T follicular helper cell (primary cell): ENCODE results near the gene UGP2.
A peak's percentile ranks its signal among the peaks of the same experiment; 100 is the strongest.

ENCODE experiments used
- DNase-seq: peaks from one replicate; pipeline ENCODE4 v3.0.0-alpha.2; 2020; ENCODE audit warnings: low read depth

UGP2 gene

DNA sequence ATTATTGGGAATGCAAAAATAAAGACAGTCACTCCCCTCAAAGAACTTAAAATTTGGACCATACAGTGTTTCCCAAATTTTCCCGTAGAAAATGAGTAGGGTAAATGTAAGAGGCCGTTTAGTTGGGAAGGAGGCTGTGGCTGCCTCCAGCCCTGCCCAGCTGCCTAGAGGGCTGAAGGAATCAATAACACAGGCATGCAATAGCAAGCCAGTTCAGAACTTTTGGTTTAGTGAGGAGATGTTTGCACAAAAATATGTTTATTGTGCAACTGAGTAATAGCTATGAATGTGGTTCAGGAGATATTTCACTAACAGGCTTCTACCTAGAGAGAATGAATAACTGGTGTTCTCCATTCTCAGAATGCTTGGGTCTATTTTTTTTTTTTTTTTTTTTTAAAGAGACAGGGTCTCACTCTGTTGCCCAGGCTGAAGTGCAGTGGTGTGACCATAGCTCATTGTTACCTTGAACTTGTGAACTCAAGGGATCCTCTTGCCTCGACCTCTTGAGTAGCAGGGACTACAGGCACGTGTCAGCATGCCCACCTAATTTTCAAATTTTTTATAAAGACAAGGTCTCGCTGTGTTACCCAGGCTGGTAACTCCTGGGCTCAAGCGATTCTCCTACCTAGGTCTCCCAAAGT is 23.6 kb downstream of the UGP2 start:
- DNase-seq: no peak

DNA sequence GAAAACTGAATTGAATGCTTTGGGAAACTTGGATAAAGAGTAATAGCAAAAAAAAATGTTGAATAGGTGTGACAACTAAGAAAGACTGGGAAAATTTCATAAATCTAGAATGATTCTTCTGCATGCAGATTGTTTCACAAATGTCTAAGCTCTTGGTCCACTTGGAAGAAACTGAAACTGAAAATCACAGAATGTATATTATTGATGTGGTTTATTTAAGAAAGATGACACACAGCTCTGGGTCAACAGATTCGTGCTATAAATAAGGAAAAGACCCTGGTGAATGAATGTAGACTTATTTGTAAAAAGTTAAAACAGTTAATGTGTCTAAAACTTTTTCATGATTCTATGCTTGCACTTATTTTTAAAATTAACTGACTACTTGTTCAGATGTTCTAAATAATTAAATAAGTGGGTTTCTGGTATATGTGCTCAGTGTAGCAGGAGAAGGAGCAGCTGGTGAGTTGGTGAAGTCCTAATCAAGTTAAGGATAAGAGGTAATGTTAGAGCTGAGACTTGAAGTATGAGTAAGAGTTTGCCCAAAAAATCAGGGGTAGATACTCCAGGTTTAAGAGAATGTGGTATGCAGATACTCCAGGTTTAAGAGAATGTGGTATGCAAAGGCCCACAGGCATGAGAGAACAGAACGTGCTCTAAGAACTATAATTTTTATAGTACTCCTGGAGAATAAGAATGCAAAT is 24.5 kb downstream of the UGP2 start:
- no peak for DNase-seq

DNA sequence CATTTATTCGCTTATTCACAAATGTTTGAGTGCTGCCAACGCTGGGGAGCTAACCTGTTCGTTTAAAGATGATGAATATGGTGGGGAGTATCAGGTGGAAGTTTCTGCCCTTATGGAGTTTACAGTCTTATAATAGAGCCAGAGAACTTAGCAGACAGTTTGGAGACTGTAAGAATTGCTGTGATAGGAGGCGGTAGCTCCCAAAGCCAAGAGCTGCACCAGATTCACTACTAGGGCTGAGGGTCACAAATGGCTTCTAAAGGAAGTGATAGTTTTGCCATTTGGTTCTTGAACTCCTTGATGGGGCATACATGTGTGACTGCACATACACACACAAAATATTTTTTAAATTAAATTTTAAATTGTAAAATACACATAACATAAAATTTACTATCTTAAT is 29.0 kb downstream of the UGP2 start:
- DNase-seq: no peak

DNA sequence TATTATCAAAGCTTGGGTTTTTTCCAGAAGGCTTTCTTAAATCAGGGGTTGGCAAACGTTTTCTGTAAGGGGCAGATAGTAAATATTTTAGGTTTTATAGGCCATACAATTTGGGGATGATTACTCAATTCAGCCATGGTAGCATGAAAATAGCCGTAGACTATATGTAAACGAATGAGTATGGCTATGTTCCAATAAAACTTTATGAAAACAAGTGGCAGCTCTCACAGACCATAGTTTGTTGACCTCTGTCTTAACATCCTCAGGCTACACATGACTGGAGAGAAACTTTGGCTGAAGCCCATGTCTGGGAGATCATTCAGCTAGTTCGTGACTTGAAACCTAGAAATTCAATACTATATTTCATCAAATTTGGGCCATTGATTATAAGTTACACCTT is 30.2 kb downstream of the UGP2 start:
- DNase-seq: no peak

DNA sequence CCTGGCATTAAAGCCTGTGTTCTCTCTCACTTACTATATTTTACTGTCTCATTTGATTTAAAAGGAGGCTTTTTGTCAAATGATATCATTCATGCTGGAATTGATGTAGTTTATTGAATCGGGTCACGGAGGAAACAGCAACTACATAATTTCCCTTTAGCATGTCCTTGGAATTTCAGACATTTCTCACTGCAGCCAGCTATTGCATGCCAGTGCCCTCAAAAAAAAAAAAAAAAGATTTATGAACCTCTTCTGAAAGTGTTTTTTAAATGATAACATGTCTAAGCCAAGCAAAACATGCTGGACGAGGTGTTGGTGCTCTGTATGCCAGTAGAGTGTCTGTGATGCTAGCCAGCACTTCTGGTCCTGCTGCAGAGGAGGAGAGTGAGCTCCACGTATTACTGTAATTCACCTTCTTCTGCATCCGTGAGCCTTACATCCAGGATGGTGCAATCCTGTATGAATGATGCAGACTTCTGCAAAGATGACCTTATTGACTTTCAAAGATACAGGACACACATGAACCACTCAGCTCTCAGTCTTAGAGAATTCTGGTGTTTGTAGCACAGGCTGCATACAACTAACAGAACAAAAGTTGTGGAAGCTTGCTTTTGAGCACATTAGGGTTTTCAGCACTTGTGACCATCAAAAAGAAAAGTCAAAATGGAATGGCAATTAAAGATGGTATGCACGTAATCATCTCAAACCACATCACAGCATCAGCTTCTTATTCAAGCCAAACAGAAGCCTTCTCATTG is 31.1 kb downstream of the UGP2 start:
- no peak for DNase-seq

DNA sequence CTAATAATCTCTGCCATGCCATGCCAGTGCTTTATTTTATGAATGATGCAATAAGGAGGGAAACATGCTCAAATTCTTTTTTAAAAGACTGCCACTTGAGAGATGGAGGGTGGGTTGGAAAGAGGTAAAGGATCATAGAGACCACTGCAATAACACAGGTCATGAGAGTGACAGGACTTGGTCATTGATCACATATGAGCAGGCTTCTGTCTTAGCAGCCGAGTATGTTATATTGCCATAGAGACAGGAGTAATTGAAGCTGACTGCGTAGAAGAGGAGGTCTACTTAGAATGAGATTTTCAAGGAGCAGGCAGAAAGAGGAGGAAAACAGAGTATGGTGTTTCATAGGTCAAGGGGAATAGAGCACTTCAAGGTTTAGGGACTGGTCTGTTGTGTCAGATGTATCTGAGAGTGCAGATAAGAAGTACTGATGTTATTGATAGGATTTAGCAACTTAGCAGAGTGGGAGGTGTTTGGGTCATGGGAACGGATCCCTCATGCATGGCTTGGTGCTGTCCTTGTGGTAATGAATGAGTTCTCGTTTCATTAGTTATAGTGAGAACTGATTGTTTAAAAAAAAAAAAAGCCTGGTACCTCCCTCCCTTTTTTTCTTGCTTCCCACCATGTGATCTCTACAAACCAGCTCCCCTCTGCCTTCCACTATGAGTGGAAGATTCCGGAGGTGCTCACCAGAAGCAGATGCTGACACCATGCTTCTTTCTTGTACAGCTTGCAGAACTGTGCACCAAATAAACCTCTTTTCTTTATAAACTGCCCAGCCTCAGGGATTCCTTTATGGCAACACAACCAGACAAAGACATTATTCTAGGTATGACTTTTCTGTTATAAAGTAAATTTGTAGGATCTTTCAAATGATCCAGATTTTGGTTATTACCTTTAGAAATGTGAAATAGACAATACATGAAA is 32.8 kb downstream of the UGP2 start:
- DNase-seq: no peak

DNA sequence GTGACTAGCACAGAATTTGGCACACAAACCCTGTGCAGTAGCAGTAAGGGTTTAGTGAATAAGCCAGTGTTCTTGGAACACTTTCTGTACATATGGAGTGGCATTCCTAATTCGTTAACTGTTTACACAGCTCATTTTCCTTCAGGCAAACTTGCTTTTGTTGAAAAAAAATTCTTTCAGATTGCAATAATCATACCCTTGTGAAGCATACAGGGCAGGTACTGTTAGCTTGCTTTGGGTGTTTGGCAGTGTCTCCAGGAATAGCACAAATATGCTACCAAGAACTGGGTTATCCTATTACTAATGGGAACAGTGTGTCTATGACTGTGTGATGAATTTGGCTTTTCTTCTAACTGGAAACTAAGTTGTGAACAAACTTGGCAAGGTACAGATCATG is 33.4 kb downstream of the UGP2 start:
- no peak for DNase-seq

DNA sequence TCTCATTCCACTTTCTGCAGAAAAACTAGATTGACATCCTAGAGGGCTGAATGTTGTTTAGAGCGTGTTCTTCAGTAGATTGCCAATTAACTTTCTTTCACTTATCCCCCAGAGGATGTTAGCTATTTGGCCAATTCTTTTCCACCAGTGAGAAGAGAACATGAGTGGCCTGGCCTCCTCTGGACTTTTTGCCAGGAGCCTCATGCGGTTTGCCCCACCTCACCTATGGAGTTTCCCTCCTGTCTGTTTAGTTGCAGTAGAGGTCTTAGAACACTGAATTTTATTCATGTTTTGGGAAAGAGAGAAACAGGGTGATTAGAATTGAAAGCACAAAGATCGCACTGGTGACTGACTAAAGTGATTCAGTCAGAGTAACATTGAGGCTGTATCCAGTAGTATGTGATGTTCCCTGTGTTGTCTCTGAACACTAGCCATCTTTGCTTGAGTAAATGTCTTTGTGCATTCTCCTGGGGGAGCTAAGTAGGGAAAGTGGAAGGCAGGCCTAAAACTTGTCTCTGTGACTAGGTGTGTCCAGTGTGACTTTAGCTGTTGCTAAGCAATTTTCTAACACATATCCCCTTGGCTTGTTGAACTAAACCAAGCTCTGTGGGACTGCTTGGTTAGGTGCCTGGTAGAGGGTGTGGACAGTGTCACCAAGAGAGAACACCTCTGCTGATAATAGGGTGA is 34.0 kb downstream of the UGP2 start:
- DNase-seq: no peak

DNA sequence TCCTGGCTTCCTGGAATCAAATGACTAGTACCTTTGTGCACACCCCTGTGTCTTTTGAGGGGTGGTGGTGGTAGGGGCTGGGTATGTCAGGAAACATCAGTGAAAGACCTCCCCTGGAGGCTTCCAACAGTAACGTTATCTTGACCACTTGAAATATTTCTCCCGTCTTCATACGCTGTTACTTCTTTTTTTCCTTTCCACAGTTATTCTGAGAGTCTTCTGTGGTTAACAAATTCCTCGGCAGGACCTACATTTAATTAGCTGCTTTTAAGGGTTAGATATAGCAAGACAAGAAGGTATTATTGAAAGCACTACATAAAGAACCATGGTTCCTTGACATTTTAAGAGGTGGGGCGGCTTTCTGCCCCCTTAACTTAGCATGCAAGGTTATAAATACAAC is 34.6 kb downstream of the UGP2 start:
- DNase-seq: no peak

DNA sequence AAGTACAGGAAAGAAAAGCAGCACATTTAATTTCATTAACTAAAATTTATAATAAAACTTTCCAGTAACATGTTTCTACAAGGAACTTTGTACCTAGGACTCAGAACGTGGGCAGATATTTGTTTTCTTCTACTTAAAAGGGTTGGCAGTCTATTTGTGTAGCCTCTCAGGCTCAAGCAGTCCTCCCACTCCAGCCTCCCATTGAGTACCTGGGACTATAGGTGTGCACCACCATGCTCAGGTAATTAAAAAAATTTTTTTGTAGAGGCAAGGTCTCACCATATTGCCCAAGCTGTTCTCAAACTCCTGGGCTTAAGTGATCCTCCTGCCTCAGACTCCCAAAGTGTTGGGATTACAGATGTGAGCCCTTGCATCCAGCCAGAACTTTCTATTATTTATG is 36.8 kb downstream of the UGP2 start:
- no peak for DNase-seq

DNA sequence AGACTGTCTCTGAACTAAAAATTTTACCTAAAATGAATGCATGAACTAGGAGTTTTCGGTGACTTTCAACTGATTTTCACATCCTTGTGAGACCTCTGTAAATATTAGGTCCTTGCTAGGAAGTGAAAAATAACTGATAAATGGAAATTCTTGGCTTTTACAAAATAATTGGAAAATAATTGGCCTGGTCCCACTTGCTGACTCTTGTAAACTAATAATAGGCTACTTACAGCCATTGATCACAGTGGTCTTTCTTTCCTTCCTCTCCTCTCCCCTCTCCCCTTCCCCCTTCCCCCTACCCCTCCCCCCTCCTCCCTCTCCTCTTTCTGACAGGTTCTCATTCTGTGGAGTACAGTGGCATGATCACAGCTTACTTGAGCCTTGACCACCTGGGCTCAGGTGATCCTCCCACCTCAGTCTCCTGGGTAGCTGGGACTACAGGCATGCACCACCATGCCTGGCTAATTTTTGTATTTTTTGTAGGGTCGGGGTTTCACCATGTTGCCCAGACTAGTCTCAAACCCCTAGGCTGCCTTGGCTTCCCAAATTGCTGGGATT is 38.3 kb downstream of the UGP2 start:
- DNase-seq: no peak

DNA sequence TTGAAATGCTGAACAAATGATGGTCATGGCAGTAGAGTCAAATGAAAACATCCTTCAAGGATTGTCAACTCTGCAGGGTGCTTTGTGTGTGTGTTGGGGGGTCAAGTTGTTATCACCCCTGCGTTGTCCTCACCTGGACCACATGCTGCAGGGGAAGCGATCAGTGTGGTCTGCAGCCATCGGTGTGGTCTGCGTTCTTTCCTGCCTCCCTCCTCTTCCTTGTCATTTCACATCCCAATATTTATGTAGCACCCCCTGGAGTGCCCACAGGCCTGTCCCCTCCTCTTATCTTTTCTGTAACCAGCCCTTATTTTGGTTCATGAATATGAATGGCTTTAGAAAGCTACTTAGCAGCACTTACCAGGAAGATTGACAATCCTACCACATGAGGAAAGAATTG is 38.9 kb downstream of the UGP2 start:
- no peak for DNase-seq

DNA sequence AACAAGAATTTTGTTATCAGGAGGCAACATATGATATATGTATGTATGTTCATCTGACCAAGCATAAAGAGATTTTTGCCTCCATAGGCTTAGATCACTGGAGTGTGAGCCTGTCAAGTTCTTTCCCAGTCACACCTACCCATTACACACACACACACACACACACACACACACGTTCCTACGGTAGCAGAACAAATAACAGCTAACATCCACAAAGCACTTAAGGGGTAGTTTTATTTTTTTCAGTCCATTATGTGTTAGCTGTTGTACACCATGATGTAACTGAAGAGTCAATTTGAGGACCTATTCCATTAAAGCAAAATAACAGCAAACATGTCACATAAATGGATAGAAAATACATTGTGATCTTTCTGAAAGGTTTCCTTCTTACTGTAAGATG is 39.5 kb downstream of the UGP2 start:
- DNase-seq: no peak

DNA sequence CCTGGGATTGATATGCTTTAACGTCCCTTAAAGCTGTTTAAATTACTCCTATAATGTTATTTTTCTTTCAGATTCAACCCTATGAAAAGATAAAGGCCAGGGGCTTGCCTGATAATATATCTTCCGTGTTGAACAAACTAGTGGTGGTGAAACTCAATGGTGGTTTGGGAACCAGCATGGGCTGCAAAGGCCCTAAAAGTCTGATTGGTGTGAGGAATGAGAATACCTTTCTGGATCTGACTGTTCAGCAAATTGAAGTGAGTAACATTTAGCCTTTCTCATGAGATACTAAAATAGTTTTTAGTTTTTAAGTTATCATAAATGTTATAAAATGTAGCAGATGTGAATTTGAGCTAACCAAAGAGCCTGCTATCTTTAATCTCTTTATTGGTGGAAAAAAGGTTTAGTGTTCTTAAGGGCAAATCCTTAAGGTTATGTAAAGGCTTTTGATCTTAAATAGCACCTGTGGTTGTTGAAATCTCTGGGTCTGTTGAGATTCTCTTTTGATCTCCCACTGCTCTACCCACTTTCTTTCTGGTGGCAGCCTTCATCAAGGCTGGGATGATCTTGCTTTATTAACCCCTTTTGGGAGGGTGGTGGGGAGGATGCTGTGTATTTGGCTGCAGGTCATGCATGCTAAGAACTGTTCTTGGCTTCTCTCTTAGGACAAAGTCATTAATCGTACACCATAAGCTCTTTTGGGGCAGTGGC is 40.9 kb downstream of the UGP2 start:
- no peak for DNase-seq

DNA sequence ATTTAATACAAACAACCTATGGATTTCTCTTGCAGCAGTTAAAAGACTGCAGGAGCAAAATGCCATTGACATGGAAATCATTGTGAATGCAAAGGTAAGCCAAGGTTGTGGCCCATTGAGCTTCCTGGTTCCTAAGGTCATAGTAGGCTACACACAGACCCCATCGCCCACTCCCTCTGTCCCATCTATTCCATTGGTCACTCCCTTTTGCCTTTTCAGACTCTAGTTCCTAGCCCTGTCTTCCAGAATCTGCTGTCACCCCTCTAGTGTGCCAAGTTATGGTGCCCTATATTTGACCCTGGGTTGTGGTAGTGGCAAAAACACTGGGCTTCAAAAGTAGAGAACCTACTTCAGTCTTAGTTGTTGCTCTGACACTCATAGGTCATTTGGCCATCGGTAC is 44.7 kb downstream of the UGP2 start:
- DNase-seq: no peak

DNA sequence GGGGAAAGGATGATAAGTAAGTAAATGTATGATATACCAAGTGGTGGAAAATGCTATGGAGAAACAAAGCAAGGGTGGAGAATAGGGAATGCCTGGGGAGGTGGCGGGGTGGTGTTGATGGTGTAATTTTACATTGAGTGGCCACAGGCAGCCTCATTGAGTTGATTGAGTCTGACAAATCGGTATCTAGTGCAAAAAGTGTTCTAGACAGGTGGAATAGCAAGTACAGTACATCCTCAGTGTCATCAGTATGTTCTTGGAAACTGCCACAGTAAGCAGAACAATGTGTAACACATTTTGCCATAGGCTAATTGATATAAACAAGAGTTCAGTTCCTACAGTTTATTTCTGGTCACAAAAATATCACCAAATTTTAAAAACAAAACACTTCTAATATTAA is 46.4 kb downstream of the UGP2 start:
- no peak for DNase-seq

DNA sequence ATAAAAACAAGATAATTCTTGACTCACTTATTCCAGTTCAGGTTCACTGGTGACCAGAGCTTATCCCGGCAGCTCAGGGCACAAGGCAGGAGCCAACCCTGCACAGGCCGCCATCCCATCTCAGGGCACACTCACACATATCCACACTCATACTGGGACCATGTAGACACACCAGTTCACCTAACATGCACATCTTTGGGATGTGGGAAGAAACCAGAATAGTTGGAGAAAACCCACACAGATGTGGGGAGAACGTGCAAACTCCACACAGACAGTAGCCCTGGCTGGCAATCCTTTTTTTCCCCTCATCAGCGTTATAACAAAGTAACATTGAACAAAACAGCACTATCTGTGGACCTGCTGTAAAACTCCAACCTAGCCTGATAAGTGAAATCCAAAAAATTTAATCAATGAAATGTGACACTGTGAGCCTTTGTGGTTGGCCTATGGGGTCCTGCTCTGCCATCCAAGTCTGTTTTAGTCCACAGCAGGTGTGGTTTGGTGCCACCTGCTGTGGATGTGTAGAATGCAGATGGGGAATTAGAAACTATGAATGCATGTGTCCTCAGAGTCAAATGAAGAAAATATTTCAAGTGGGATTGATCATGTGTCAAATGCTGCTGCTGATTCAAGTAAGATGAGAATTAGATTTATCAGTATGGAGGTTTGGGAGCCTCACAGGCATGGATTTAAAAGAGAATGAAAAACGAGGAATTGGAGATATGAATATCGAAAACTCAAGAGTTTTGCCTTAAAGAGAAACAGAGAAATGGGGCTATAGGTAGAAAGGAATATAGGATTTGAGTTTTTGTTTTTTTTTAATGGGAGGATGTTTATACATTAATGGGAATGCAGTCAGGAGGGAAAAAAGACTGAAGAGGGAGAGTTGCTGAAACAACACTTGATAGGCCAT is 47.0 kb downstream of the UGP2 start:
- DNase-seq: peak; percentile 3

DNA sequence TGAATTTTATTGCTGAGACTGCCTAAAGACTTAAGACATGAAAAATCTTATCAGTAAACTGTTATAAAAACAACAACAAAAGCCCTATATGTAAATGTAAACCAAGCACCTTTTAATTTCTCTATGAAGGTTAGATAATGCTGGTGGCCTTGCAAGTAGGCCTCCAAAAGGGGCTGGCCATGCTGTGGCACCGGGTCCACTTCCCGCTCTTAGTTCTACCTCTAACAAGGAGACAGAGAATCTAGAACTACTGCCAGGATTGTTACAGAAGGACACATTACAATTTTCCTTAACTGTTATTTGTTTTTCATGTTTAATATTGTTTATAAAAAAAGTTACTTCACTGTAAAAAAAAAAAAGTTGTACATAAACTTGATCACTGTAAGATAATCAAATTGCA is 49.0 kb downstream of the UGP2 start:
- no peak for DNase-seq

DNA sequence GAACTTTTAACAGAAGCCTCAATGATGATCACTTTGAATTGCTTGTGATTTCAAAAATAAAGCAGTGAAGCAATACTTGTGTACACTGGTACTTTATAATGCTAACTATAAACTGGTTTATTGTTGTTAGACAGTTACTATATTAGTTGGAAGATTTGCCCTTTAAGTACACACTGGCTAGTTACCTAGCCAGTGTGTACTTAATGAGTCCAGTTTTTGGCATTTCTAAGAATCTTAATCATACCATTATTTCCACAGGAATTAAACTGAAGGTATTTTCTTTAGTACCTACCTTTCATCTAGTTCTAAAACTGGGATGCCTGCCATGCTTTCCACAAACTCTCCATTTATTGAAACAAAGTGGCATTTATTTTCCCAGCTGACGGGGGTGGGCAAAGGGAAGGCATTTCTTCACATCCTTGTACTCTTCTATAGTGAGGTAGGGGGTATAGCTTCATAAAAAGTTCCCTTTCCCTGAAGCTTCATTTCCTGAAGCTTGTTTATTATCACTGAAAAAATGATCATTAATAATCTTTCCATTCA is 49.9 kb downstream of the UGP2 start:
- no peak for DNase-seq
